WERI-Rb-1 (cell line): ENCODE results near the gene CTTN.

Experiments used
- DNase-seq: peaks from one replicate; pipeline ENCODE4 v3.0.0-alpha.2; 2020
- H3K27ac ChIP-seq: fragments of 250-450 bp; sonication (Bioruptor Pico); 2 replicates; pipeline ENCODE4 v1.5.1; 2020; ENCODE audit warnings: mild to moderate bottlenecking, moderate library complexity
- H3K27me3 ChIP-seq: fragments of 250-450 bp; sonication (Bioruptor Pico); 2 replicates; pipeline ENCODE4 v1.5.1; 2021; ENCODE audit warnings: mild to moderate bottlenecking, low read depth, moderate library complexity; ENCODE audit not compliant: insufficient read depth, severe bottlenecking
- H3K36me3 ChIP-seq: fragments of 250-450 bp; sonication (Bioruptor Pico); 2 replicates; pipeline ENCODE4 v1.5.1; 2020; ENCODE audit warnings: mild to moderate bottlenecking, moderate library complexity
- H3K4me3 ChIP-seq: 2 replicates; pipeline ENCODE4 v1.5.1; 2011; ENCODE audit warnings: low read depth, mild to moderate bottlenecking, control low read depth, low read length
- H3K9me3 ChIP-seq: fragments of 250-450 bp; sonication (Bioruptor Pico); 2 replicates; pipeline ENCODE4 v1.5.1; 2021; ENCODE audit warnings: mild to moderate bottlenecking, moderate library complexity; ENCODE audit not compliant: severe bottlenecking
- TF ChIP-seq, protein P1 (sequence below): IDR thresholded peaks from 2 replicates; pipeline ENCODE4 v1.5.1; 2011; ENCODE audit warnings: low read depth, mild to moderate bottlenecking, control low read depth, inconsistent platforms, low read length

The CTTN gene

GRCh38 chr11:70414341-70415100 lies 16.2 kb downstream of the CTTN start:
- H3K4me3 ChIP-seq: no peak overlapping the region
- no peak for DNase-seq
- H3K9me3 ChIP-seq: no peaks in the 10 kb centered on the region
- no peaks in the 10 kb centered on the region for H3K27me3 ChIP-seq
- H3K36me3 ChIP-seq: peaks cover 82% of the 10 kb centered on the region
- TF ChIP-seq, protein P1, sequence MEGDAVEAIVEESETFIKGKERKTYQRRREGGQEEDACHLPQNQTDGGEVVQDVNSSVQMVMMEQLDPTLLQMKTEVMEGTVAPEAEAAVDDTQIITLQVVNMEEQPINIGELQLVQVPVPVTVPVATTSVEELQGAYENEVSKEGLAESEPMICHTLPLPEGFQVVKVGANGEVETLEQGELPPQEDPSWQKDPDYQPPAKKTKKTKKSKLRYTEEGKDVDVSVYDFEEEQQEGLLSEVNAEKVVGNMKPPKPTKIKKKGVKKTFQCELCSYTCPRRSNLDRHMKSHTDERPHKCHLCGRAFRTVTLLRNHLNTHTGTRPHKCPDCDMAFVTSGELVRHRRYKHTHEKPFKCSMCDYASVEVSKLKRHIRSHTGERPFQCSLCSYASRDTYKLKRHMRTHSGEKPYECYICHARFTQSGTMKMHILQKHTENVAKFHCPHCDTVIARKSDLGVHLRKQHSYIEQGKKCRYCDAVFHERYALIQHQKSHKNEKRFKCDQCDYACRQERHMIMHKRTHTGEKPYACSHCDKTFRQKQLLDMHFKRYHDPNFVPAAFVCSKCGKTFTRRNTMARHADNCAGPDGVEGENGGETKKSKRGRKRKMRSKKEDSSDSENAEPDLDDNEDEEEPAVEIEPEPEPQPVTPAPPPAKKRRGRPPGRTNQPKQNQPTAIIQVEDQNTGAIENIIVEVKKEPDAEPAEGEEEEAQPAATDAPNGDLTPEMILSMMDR: no peak
- no peak overlapping the region for H3K27ac ChIP-seq

GRCh38 chr11:70415191-70415590 lies 16.9 kb downstream of the CTTN start:
- TF ChIP-seq, protein P1: peak; percentile 26; the same call in 1 of the 2 replicates
- Histone ChIP-seq H3K27ac (no peak overlapping the region), H3K9me3 (no peaks in the 10 kb centered on the region), H3K4me3 (no peak overlapping the region), H3K27me3 (no peaks in the 10 kb centered on the region), H3K36me3 (peaks cover 82% of the 10 kb centered on the region)
- no peak for DNase-seq

DNA sequence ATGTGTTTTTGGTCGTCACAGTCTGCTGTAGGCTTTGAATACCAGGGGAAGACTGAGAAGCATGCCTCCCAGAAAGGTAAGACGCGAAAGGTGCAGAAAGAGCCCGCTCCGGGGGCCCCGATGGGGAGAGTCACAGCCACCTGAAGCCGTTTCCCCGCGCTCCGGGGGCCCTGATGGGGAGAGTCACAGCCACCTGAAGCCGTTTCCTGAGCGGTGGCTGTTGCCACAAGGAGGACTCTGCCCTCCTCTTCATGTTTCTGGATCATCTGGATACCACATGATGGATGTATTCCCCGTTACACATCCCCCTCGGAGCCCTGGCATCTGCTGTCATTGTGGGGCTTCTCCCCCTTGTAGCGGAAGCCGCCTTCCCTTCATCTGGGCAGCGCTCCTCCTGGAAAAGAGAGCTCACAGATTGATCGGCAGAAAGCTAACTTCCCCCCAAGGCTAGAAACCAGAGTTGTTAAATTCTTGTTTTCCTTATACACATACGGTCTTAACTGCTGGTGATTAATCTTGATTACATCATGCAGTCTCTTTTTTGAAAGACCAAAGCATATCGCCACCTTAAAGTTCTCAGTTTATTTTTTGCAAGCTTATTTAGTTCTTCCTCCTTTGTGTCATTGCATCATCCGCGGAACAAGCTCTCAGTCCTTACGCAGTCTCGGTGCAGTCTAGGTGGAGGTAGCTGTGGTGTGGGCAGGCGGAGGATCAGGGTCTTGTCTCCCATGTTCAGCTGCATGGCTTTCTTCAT lies 17.5 kb downstream of the CTTN start:
- Histone ChIP-seq H3K4me3 (no peak overlapping the region), H3K36me3 (peaks cover 78% of the 10 kb centered on the region), H3K27ac (no peak overlapping the region), H3K9me3 (no peaks in the 10 kb centered on the region), H3K27me3 (no peaks in the 10 kb centered on the region)
- no peak for DNase-seq
- TF ChIP-seq, protein P1: no peak

DNA sequence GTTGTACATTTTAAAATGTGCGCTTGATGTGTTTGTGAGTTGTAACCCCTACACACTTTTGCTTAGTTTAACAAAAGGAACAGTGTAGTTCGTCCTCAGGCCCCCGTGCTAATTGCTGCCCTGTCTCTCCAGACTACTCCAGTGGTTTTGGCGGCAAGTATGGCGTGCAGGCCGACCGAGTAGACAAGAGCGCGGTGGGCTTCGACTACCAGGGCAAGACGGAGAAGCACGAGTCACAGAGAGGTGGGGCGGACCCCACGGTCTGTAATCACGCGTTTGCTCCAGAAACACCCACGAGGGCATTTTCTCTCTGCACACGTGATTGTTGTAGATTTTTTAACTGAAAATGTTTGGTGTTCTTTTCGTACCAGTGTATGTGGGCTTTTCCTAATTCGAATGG lies 18.6 kb downstream of the CTTN start:
- Histone ChIP-seq H3K27ac (no peak overlapping the region), H3K4me3 (no peak overlapping the region), H3K36me3 (peaks cover 80% of the 10 kb centered on the region), H3K27me3 (no peaks in the 10 kb centered on the region), H3K9me3 (no peaks in the 10 kb centered on the region)
- no peak for DNase-seq
- TF ChIP-seq, protein P1: no peak

GRCh38 chr11:70418130-70418529 lies 19.8 kb downstream of the CTTN start:
- TF ChIP-seq, protein P1: no peak
- no peaks in the 10 kb centered on the region for H3K9me3 ChIP-seq
- no peaks in the 10 kb centered on the region for H3K27me3 ChIP-seq
- no peak overlapping the region for H3K27ac ChIP-seq
- no peak for DNase-seq
- H3K4me3 ChIP-seq: no peak overlapping the region
- H3K36me3 ChIP-seq: peaks cover 76% of the 10 kb centered on the region
